Measurements from ENCODE around the gene GALNT18. TPM values are rescaled to one million over a fixed set of nuclear protein-coding genes. Genes with fewer than 3 reads are reported as not detected.

The GALNT18 gene
- total and polyA plus RNA-seq, 4 donors, result 17.7 to 109 (median 63.7) TPM

- ATAC-seq (ENCODE audit: insufficient read depth, low FRiP score) (no peak), DNase-seq (no peak)
- Histone ChIP-seq H3K36me3 (ENCODE audit: control insufficient read depth in 4 of 4, insufficient read depth in 4 of 4, low read length in 4 of 4) (peaks cover 0 to 16% (median 0%) of the 10 kb centered on the region in 4 donors), H3K9me3 (ENCODE audit: control insufficient read depth in 4 of 4, insufficient read depth in 3 of 4, low read length in 3 of 4) (no peaks in the 10 kb centered on the region), H3K27ac (ENCODE audit: low read depth in 1 of 2, low read length in 1 of 2) (no peak overlapping the region), H3K27me3 (ENCODE audit: control insufficient read depth in 3 of 3, insufficient read depth in 3 of 3, low read length in 2 of 3) (no peaks in the 10 kb centered on the region), H3K4me3 (no peak overlapping the region), H3K4me1 (ENCODE audit: control insufficient read depth in 5 of 5, insufficient read depth in 5 of 5, low read length in 5 of 5) (peaks cover 0 to 9% (median under 1%) of the 10 kb centered on the region in 5 donors), H3K9ac (ENCODE audit: insufficient read depth in 1 of 2, low read length in 2 of 2) (no peak overlapping the region)
- no peak for TF ChIP-seq CTCF (IDR thresholded peaks at IDR 0.05; ENCODE audit: control extremely low read depth, extremely low read depth)
- 53 to 57% methylated on average over 4 of the region's 4 CpGs for whole genome bisulfite sequencing, 2 donors
Observed at GRCh38 chr11:11334607-11335006, 287.2 kb downstream of the GALNT18 start.

DNA sequence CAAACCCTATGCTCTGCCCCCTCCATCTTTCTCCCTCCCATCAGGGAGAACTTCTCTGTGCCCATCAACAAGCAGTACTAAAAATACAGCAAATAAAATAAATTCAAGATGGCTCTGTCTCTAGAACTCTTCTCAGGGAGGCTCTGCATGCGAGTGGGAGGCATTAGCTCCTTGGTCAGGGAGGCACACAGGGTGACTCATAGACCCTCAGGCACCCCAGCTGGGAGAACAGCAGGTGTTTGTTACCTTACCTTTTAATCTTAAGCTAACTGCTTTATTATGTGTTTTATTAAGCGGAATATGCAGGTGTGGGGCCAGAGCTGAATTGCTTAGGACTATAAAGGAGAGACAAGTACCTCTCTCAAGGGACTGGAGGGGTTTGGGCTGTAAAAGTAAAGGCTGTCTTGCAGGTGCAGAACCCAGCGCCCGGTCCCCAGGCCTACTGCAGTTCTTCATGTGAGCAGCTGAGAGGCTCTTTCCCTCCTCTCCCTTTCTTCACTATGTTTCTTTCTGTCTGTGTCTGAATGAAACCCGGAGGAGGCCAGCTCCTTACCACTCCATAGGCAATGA, 289.6 kb downstream of the GALNT18 start:
- Histone ChIP-seq H3K4me1 (ENCODE audit: control insufficient read depth in 5 of 5, insufficient read depth in 5 of 5, low read length in 5 of 5) (peaks cover 0 to 11% (median 0%) of the 10 kb centered on the region in 5 donors), H3K27ac (ENCODE audit: low read depth in 1 of 2, low read length in 1 of 2) (no peak overlapping the region), H3K36me3 (ENCODE audit: control insufficient read depth in 4 of 4, insufficient read depth in 4 of 4, low read length in 4 of 4) (peaks cover 0 to 21% (median 0%) of the 10 kb centered on the region in 4 donors), H3K4me3 (no peak overlapping the region), H3K9me3 (ENCODE audit: control insufficient read depth in 4 of 4, insufficient read depth in 3 of 4, low read length in 3 of 4) (no peaks in the 10 kb centered on the region), H3K27me3 (ENCODE audit: control insufficient read depth in 3 of 3, insufficient read depth in 3 of 3, low read length in 2 of 3) (no peaks in the 10 kb centered on the region), H3K9ac (ENCODE audit: insufficient read depth in 1 of 2, low read length in 2 of 2) (no peak overlapping the region)
- ATAC-seq (ENCODE audit: insufficient read depth, low FRiP score) (no peak), DNase-seq (no peak)
- 75 to 77% methylated on average over 5 of the region's 5 CpGs for WGBS, 2 donors
- no peak for TF ChIP-seq CTCF (IDR thresholded peaks at IDR 0.05; ENCODE audit: control extremely low read depth, extremely low read depth)

- Histone ChIP-seq H3K4me1 (ENCODE audit: control insufficient read depth in 5 of 5, insufficient read depth in 5 of 5, low read length in 5 of 5) (peaks cover 0 to 11% (median 0%) of the 10 kb centered on the region in 5 donors), H3K4me3 (no peak overlapping the region), H3K36me3 (ENCODE audit: control insufficient read depth in 4 of 4, insufficient read depth in 4 of 4, low read length in 4 of 4) (peaks cover 0 to 25% (median 0%) of the 10 kb centered on the region in 4 donors), H3K27me3 (ENCODE audit: control insufficient read depth in 3 of 3, insufficient read depth in 3 of 3, low read length in 2 of 3) (no peaks in the 10 kb centered on the region), H3K27ac (ENCODE audit: low read depth in 1 of 2, low read length in 1 of 2) (peak overlapping the region in 1 of 2 donors; percentile 50), H3K9me3 (ENCODE audit: control insufficient read depth in 4 of 4, insufficient read depth in 3 of 4, low read length in 3 of 4) (no peaks in the 10 kb centered on the region), H3K9ac (ENCODE audit: insufficient read depth in 1 of 2, low read length in 2 of 2) (no peak overlapping the region)
- ATAC-seq (ENCODE audit: insufficient read depth, low FRiP score), result no peak
- no peak for TF ChIP-seq CTCF (IDR thresholded peaks at IDR 0.05; ENCODE audit: control extremely low read depth, extremely low read depth)
- WGBS, 2 donors, result 66 to 78% methylated on average over 4 of the region's 4 CpGs
- no peak for DNase-seq
Observed at GRCh38 chr11:11329062-11329806, 292.6 kb downstream of the GALNT18 start.
